SH-SY5Y (cell line): Measurements from ENCODE around the gene OAS3.

ENCODE experiments used
- GATA2 ChIP-seq: IDR thresholded peaks from 2 replicates; pipeline ENCODE4 v1.6.1; 2011; ENCODE audit warnings: mild to moderate bottlenecking, low read depth, low read length
- GATA3 ChIP-seq: IDR thresholded peaks from 2 replicates; pipeline ENCODE4 v1.6.1; 2011; ENCODE audit warnings: low read depth, mild to moderate bottlenecking, low read length, moderate library complexity

Gene OAS3

GRCh38 chr12:112937741-112938719 lies at the start of gene OAS3:
Gene OAS3 (plus strand): TSS chr12:112938474. CDS start chr12:112938531, 57 bp downstream.
- no peak for TF ChIP-seq GATA2
- no peak for TF ChIP-seq GATA3

GRCh38 chr12:112891093-112892024 lies 46.9 kb upstream of the OAS3 start:
- TF ChIP-seq GATA2, result peak; percentile 71
- TF ChIP-seq GATA3, result peak; percentile 60; the same call in 1 of the 2 replicates

GRCh38 chr12:112892856-112893255 lies 45.4 kb upstream of the OAS3 start:
- TF ChIP-seq GATA3 (no peak), GATA2 (no peak)

GRCh38 chr12:112894128-112894527 lies 44.1 kb upstream of the OAS3 start:
- no peak for TF ChIP-seq GATA2
- TF ChIP-seq GATA3, result no peak

GRCh38 chr12:112898380-112898779 lies 39.9 kb upstream of the OAS3 start:
- TF ChIP-seq GATA2 (no peak), GATA3 (no peak)

GRCh38 chr12:112900298-112901145 lies 37.8 kb upstream of the OAS3 start:
- no peak for TF ChIP-seq GATA3
- TF ChIP-seq GATA2, result no peak

GRCh38 chr12:112901271-112901670 lies 37.0 kb upstream of the OAS3 start:
- TF ChIP-seq GATA3 (no peak), GATA2 (no peak)

- TF ChIP-seq GATA2 (no peak), GATA3 (no peak)
Measured at GRCh38 chr12:112904571-112904970, 33.7 kb upstream of the OAS3 start.

- TF ChIP-seq GATA2, result no peak
Measured at GRCh38 chr12:112905451-112906089, 32.7 kb upstream of the OAS3 start.

GRCh38 chr12:112906712-112907414 lies 31.4 kb upstream of the OAS3 start, which contains the start of gene OAS1:
Gene OAS1 (plus strand): TSS chr12:112906962. CDS start chr12:112907040, 78 bp downstream.
- TF ChIP-seq GATA2 (no peak), GATA3 (no peak)

GRCh38 chr12:112907415-112908157 lies 30.7 kb upstream of the OAS3 start:
- TF ChIP-seq GATA2 (no peak), GATA3 (no peak)

GRCh38 chr12:112908548-112908947 lies 29.7 kb upstream of the OAS3 start:
- TF ChIP-seq GATA3 (no peak), GATA2 (no peak)
